ENCODE data around the gene PARD3B.

PARD3B gene

DNA sequence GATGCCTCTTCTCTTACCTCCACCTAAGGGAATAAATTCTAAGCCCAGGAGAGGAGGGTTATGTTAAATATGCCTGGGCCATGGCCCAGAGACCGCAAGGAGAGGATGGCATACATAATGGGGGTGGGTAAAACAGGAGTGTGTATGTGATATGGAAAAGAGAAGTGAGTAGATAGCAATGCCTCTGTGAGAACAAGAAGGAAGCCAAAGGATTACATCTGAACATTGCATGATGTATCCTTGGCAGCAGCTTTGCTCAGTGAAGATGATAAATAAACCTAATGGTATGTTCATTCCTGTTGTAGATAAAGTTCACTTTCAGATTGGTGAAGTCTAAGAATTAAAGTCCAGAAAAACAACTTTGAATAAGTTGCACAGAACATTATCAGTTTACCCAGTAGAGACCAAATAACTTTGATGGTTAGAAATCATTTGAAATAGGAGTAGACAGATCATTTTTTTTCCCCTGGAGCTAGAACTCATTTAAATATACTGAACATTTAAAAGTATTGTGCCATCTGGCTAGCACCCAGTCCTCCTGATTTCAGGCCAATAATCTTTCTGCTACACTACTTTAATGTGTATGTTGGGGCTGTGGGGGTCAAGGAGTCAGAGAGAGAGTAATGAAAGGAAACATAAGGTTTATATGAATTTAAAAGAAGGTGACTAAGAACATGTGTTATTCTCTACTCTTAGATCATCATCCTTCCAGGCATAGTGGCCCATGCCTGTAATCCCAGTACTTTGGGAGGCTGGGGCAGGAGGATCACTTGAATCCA is 231.7 kb downstream of the PARD3B start:
- no peak for DNase-seq

GRCh38 chr2:204779771-204780170 is 234.5 kb downstream of the PARD3B start:
- DNase-seq: no peak

GRCh38 chr2:204781941-204782340 is 236.7 kb downstream of the PARD3B start:
- DNase-seq: no peak

DNA sequence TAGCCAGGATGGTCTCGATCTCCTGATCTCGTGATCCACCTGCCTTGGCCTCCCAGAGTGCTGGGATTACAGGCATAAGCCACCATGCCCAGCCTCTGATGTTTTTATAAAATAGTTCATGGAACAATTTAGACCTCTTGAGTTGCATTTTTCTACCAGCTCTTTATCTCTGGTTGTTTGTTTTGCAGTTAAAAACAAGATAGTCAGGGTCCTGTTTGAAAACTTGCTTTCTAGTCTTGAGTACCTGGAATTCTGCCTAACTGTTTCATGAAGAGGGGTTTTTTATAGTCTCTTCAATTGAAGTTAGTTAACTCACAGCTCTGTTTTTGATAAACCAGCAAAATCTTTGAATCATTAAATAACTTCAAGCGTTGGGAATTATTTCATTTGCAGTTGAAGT is 244.8 kb downstream of the PARD3B start:
- DNase-seq: no peak

DNA sequence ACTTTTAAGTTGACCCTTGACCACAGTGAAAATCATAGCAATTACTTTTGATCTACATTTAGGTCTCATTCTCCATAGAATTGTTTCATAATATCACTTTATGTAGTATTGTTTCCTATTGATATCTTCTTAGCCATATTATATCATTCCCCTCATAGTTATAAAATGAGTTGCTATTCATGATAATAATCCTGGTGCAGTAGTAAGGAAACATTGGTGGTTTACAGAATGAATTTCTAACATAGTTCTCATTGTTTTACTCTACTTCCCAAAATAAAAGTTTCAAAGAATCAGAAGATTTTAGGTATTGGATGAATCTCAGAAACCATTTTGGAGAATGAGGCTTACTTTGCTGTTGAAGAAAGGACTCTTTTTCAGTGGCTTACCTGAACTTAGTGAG is 246.0 kb downstream of the PARD3B start:
- DNase-seq: no peak

GRCh38 chr2:204794624-204795023 is 249.3 kb downstream of the PARD3B start:
- DNase-seq: no peak

DNA sequence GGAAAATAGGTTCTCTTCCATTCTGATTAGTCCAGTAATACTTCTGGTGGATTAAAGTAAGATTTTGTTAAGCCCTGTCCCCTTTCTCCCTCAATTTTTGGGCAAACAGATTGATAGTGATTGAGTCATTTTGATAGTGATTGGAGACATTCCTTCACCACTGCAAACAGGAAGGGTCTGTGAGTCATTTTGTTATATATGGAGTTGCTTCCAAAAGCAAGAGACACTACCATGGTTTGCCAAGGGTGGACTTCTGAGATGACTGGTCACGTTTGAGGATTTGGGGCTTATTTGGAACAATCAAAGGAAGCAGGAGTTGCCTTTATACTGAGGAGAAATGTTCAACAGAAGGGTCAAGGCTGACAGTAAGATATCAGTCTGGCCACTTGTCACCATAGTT is 249.9 kb downstream of the PARD3B start:
- no peak for DNase-seq

GRCh38 chr2:204796581-204796980 is 251.3 kb downstream of the PARD3B start:
- no peak for DNase-seq

- no peak for DNase-seq
Observed at GRCh38 chr2:204799791-204800190, 254.5 kb downstream of the PARD3B start.

- no peak for DNase-seq
Observed at GRCh38 chr2:204808494-204808893, 263.2 kb downstream of the PARD3B start.

GRCh38 chr2:204824751-204825453 is 279.6 kb downstream of the PARD3B start:
- DNase-seq: no peak

DNA sequence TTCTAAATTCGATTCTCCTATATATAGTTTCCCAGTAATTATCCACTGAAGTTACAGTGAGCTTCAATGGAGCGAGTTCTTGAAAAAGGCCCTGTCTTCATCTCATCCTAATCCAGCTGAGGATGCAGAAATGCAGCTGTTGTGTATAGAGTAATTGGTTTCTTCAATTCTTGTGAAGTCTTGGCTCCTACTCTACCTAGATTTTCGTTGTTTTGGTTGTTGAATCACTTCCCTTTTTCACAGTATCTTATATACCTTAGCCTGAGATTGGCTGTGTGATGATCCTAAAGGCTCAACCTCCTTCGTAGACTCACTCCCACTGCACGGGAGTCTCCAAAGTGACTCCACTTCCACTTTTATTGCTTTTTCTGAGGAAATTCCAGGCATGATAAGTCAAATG is 280.4 kb downstream of the PARD3B start:
- DNase-seq: no peak

DNA sequence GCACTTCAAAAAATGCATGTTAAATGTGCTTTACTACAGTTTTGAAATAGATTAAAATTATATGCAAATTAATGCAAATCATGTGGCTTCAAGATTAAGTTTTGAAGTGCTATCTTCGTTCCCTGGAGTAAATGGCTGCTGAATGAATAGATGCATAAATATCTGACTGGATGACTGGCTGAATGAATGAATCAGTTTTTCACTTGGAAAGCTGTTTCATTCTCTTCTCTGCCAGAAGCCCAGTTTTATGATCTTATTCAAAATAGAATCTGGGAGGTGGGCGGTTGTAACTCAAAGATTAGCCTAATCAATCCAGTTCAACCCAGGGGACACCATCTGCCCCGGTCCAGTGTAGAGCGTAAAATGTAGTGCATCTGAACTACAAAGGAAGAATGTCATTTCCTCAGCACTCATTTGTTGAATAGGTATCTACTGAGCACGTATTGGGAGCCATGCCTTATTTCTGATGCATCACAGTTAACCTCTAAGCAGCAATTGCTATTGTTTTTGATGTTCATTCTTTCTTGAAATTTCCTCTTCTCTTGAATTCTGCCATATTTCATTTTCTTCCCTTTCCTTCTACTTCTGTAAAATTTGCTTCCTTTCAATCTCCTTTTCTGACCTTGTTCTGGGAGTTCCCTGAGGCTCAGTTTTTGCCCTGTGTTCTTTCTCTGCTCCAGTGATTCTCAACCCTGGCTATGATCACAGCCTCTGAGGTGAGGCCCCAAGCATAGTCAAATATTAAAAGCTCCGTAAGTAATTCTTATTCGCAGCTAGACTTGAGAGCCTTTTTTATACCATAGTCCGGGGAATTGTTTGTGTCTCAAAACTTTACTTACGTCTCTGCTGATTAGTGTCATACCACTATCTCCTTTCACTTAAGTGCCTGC is 282.7 kb downstream of the PARD3B start:
- DNase-seq: no peak

DNA sequence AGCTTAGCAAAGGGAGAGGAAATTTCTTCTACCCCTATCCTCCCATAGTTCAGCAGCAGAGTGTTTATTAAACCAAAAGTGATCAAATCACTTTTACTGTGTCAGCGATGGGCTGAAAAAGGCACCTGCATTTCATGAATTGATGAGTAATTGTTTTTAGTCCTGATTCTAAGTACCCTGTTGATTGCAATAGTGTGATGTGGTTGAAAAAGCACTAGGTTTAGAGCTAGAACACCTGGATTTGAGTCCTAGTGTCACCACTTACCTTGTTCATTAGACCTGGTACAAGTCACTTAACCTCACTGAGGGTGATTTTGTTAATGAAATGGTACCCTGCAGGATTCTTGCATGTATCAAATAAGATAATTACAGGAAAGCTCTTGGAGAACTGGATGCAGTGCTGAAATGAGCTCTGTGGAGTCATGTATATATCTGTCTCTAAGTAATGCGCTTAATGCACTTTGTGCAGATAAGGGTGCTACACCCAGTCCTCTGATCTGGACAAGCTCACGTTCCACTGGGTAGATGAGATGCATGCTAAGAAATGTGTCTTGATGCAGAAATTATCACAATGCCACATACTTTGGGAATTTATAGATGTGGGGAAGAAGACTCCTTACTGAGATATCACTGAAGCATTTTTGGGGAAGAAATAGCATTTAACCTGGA is 289.6 kb downstream of the PARD3B start:
- no peak for DNase-seq

DNA sequence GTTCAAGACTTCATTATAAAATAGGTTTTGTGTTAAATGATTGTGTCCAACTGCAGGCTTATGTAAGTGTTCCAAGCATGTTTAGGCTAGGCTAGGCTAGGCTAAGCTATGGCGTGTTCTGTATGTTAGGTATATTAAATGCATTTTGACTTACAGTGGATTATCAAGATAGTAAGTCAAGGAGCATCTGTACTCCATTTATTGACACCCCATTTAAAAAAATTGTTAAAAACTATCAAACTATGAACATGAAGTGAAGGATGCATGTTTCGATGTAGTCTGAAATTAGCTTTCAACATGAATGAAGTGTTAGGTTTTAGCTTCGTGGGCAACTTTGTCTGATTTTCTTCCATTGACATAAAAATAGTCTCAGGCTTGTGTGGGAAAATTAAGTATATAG is 290.5 kb downstream of the PARD3B start:
- no peak for DNase-seq

- no peak for DNase-seq
Observed at GRCh38 chr2:204840504-204840903, 295.2 kb downstream of the PARD3B start.

- DNase-seq: no peak
Observed at GRCh38 chr2:204842068-204842467, 296.8 kb downstream of the PARD3B start.

GRCh38 chr2:204842661-204843485 is 297.6 kb downstream of the PARD3B start:
- DNase-seq: no peak

DNA sequence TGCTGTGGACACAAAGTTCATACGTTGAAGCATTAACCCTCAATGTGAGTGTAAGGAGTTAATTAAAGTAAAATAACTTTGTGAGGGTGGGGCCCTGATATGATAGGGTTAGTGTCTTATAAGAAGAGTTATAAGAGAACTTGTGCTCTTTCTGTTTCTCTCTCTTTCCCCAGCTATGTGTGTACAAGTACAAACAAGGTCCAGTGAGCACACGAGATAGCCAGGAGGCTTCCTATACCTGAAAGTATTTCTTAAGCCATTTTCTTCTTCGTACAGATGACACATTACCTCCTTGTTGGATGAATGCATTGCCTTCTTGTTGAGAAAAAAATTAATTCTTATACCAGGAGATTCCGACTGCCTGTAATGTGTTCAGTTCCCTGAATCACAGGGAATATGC is 301.2 kb downstream of the PARD3B start:
- DNase-seq: no peak

- DNase-seq: no peak
Observed at GRCh38 chr2:204849892-204850291, 304.6 kb downstream of the PARD3B start.

- DNase-seq: no peak
Observed at GRCh38 chr2:204850581-204850980, 305.3 kb downstream of the PARD3B start.

DNA sequence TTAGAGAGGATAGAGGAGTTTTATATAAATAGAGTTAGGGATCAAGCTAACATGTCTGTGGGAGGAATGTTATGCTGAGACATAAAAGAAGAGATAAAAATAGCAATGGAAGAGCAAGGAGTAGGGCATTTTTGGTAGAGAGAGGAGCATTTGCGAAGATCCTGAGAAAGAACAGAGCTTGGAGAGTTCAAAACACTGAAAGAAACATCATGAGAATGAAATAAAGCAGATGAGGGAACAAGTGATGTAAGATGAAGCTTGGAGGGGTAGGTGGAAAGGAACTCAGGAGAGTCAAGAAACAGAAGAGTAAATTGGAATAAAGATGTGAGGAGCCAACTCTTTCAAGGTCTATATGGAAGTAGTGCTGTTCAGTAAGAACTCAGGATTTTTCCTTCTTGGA is 308.6 kb downstream of the PARD3B start:
- no peak for DNase-seq
